Renal cortex interstitium (tissue), 11 donors: ENCODE data around the gene SBK2. TPM values are rescaled to one million over a fixed set of nuclear protein-coding genes. Genes with fewer than 3 reads are reported as not detected.

ENCODE experiments used
- DNase-seq, 11 donors: peaks; one replicate each; pipeline ENCODE4 v3.0.0-alpha.2; 2013; ENCODE audit warnings: low read depth in 9 of 11, low spot score in 4 of 11; ENCODE audit errors: extremely low read depth in 1 of 11
- polyA plus RNA-seq, 3 donors: library from polyadenylated mRNA; unstranded; fragments of 120-200 nt; gene quantifications; one replicate each; pipeline ENCODE4 v1.2.1, GENCODE V29; 2013; ENCODE audit not compliant: insufficient read length in 3 of 3

SBK2 gene
- polyA plus RNA-seq, 3 donors, result 0.97 to 1.8 (median 1.4) TPM

- no peak for DNase-seq
Measured at GRCh38 chr19:55481794-55482155, 55.2 kb downstream of the SBK2 start.

DNA sequence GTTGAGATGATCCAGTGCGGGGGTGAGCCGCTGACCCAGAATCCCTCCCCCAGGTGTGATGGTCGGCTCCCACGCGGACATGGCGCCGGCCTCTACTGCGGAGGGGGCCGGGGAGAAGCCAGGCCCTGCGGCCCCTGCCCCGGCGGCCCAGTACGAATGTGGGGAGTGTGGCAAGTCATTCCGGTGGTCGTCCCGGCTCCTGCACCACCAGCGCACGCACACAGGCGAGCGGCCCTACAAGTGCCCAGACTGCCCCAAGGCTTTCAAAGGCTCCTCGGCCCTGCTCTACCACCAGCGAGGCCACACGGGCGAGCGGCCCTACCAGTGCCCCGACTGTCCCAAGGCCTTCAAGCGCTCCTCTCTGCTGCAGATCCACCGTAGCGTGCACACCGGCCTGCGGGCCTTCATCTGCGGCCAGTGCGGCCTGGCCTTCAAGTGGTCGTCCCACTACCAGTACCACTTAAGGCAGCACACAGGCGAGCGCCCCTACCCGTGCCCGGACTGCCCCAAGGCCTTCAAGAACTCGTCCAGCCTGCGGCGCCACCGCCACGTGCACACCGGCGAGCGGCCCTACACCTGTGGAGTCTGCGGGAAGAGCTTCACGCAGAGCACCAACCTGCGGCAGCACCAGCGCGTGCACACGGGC lies 55.7 kb downstream of the SBK2 start:
- no peak for DNase-seq

- DNase-seq, result no peak
Measured at GRCh38 chr19:55479451-55480230, 57.3 kb downstream of the SBK2 start.

GRCh38 chr19:55479045-55479444 lies 57.9 kb downstream of the SBK2 start:
- no peak for DNase-seq

Other genes with a start within 250 kb of the SBK2 start
- gene TMEM150B, start 211.8 kb downstream of the SBK2 start, polyA plus RNA-seq, result 1 to 10 TPM in 1 of 3 donors, under 1 TPM in 2; 0.72 to 2.1 (median 0.90) TPM
- gene KMT5C, start 197.3 kb downstream of the SBK2 start, polyA plus RNA-seq, result 10 to 100 TPM; 16.5 to 34.5 (median 23.4) TPM
- 1 to 10 TPM in 2 of 3 donors, under 1 TPM in 1; 0.82 to 1.9 (median 1.2) TPM for gene COX6B2, start 182.4 kb downstream of the SBK2 start, polyA plus RNA-seq
- gene GARIN5B, start 173.9 kb downstream of the SBK2 start, polyA plus RNA-seq, result under 1 TPM; 0.12 to 0.24 (median 0.13) TPM
- gene IL11, start 166.7 kb downstream of the SBK2 start, polyA plus RNA-seq, result 1 to 10 TPM in 2 of 3 donors, under 1 TPM in 1; 0.84 to 2.8 (median 1.5) TPM
- 1 to 10 TPM in 1 of 3 donors, under 1 TPM in 1, not detected in 1; 0.17 to 1.1 TPM for gene TMEM190, start 160.3 kb downstream of the SBK2 start, polyA plus RNA-seq
- gene TMEM238, start 152.8 kb downstream of the SBK2 start, polyA plus RNA-seq, result 1 to 10 TPM in 1 of 3 donors, under 1 TPM in 2; 0.58 to 1.3 (median 0.78) TPM
- gene RPL28, start 151.2 kb downstream of the SBK2 start, polyA plus RNA-seq, result 1,000 to 10,000 TPM in 2 of 3 donors, 100 to 1,000 TPM in 1; 762 to 1,286 (median 1,213) TPM
- 10 to 100 TPM; 39.8 to 70.7 (median 42.8) TPM for gene UBE2S, start 129.3 kb downstream of the SBK2 start, polyA plus RNA-seq
- under 1 TPM; 0.09 to 0.30 (median 0.16) TPM for gene SHISA7, start 93.8 kb downstream of the SBK2 start, polyA plus RNA-seq
- gene ISOC2, start 75.5 kb downstream of the SBK2 start, polyA plus RNA-seq, result 10 to 100 TPM; 28.1 to 47.0 (median 45.4) TPM
- not detected for gene C19orf85, start 72.4 kb downstream of the SBK2 start, polyA plus RNA-seq
- gene ZNF628, start 60.5 kb downstream of the SBK2 start, polyA plus RNA-seq, result 1 to 10 TPM; 2.1 to 6.6 (median 4.8) TPM
- 10 to 100 TPM; 43.2 to 55.9 (median 52.6) TPM for gene NAT14, start 51.9 kb downstream of the SBK2 start, polyA plus RNA-seq
- 1 to 10 TPM; 1.5 to 2.5 (median 1.6) TPM for gene SSC5D, start 48.7 kb downstream of the SBK2 start, polyA plus RNA-seq
- gene SBK3, start 8.4 kb upstream of the SBK2 start, polyA plus RNA-seq, result under 1 TPM; 0.12 to 0.28 (median 0.22) TPM
- gene ZNF579, start 43.7 kb upstream of the SBK2 start, polyA plus RNA-seq, result 10 to 100 TPM; 13.8 to 21.2 (median 19.5) TPM
- gene FIZ1, start 62.4 kb upstream of the SBK2 start, polyA plus RNA-seq, result 10 to 100 TPM; 20.1 to 24.5 (median 23.9) TPM
- 10 to 100 TPM in 2 of 3 donors, 1 to 10 TPM in 1; 6.5 to 11.1 (median 11.0) TPM for gene ZNF524, start 63.2 kb upstream of the SBK2 start, polyA plus RNA-seq
- 10 to 100 TPM in 2 of 3 donors, 1 to 10 TPM in 1; 5.9 to 11.8 (median 11.1) TPM for gene ZNF865, start 68.5 kb upstream of the SBK2 start, polyA plus RNA-seq
- gene ZNF784, start 87.4 kb upstream of the SBK2 start, polyA plus RNA-seq, result 10 to 100 TPM in 2 of 3 donors, 1 to 10 TPM in 1; 8.7 to 13.6 (median 12.7) TPM
- gene ZNF580, start 103.9 kb upstream of the SBK2 start, polyA plus RNA-seq, result 10 to 100 TPM; 35.1 to 61.9 (median 53.0) TPM
- 10 to 100 TPM; 22.5 to 30.9 (median 30.2) TPM for gene ZNF581, start 106.5 kb upstream of the SBK2 start, polyA plus RNA-seq
- 10 to 100 TPM; 17.5 to 27.4 (median 25.3) TPM for gene CCDC106, start 111.1 kb upstream of the SBK2 start, polyA plus RNA-seq
- 100 to 1,000 TPM; 160 to 218 (median 199) TPM for gene U2AF2, start 117.9 kb upstream of the SBK2 start, polyA plus RNA-seq
- gene EPN1, start 138.1 kb upstream of the SBK2 start, polyA plus RNA-seq, result 100 to 1,000 TPM in 2 of 3 donors, 10 to 100 TPM in 1; 80.2 to 152 (median 135) TPM
- not detected for gene NLRP9, start 201.3 kb upstream of the SBK2 start, polyA plus RNA-seq
- gene RFPL4A, start 222.0 kb upstream of the SBK2 start, polyA plus RNA-seq, result under 1 TPM in 1 of 3 donors, not detected in 2; 0.20 TPM
- under 1 TPM in 1 of 3 donors, not detected in 2; 0.22 TPM for gene RFPL4AL1, start 232.0 kb upstream of the SBK2 start, polyA plus RNA-seq